CD4-positive, alpha-beta T cell treated with Interferon alpha-2 for 1 hour (primary cell): Measurements from ENCODE around the gene APOBEC2.
"Not testable (repeated sequence)": the region's sequence is repeated elsewhere in the genome, so short reads cannot be mapped to it uniquely, and the experiment has no call there.

Experiments
- DNase-seq, 2 donors: peaks; one replicate each; pipeline ENCODE4 v3.0.0-alpha.2; 2020 to 2022

Gene APOBEC2

GRCh38 chr6:41053041-41053440 is at the start of gene APOBEC2:
APOBEC2 (plus strand) TSS chr6:41053202; CDS start chr6:41053348, 146 bp downstream.
- no peak for DNase-seq

GRCh38 chr6:41006217-41006616 is 46.8 kb upstream of the APOBEC2 start:
- DNase-seq: peak; percentile 58 to 74

- DNase-seq: not testable (repeated sequence)
These were observed 46.0 kb upstream of the APOBEC2 start for GRCh38 chr6:41006980-41007379.

- no peak for DNase-seq
These were observed 45.0 kb upstream of the APOBEC2 start for GRCh38 chr6:41008011-41008410.

- DNase-seq: no peak
These were observed 43.3 kb upstream of the APOBEC2 start for GRCh38 chr6:41009669-41010068.

- DNase-seq: no peak
These were observed 41.3 kb upstream of the APOBEC2 start for GRCh38 chr6:41011673-41012072.

GRCh38 chr6:41013466-41014153 is 39.4 kb upstream of the APOBEC2 start:
- DNase-seq: no peak

- no peak for DNase-seq
These were observed 38.2 kb upstream of the APOBEC2 start for GRCh38 chr6:41014780-41015179.

GRCh38 chr6:41015860-41016259 is 37.1 kb upstream of the APOBEC2 start:
- DNase-seq: not testable (repeated sequence)

- DNase-seq: no peak
These were observed 35.3 kb upstream of the APOBEC2 start for GRCh38 chr6:41017663-41018062.

GRCh38 chr6:41021832-41022231 is 31.2 kb upstream of the APOBEC2 start:
- no peak for DNase-seq

- no peak for DNase-seq
These were observed 30.7 kb upstream of the APOBEC2 start for GRCh38 chr6:41022294-41022693.

- DNase-seq: no peak
These were observed 29.9 kb upstream of the APOBEC2 start for GRCh38 chr6:41023114-41023513.

GRCh38 chr6:41025966-41026530 is 27.0 kb upstream of the APOBEC2 start:
- no peak for DNase-seq

GRCh38 chr6:41027241-41027640 is 25.8 kb upstream of the APOBEC2 start:
- DNase-seq: no peak

- DNase-seq: peak; percentile 61 to 75
These were observed 25.0 kb upstream of the APOBEC2 start for GRCh38 chr6:41027799-41028560.

GRCh38 chr6:41028561-41029412 is 24.2 kb upstream of the APOBEC2 start:
- DNase-seq: no peak

- DNase-seq: no peak
These were observed 20.2 kb upstream of the APOBEC2 start for GRCh38 chr6:41032830-41033229.

GRCh38 chr6:41033776-41034175 is 19.2 kb upstream of the APOBEC2 start:
- no peak for DNase-seq

GRCh38 chr6:41036186-41036585 is 16.8 kb upstream of the APOBEC2 start:
- DNase-seq: no peak

GRCh38 chr6:41036601-41037000 is 16.4 kb upstream of the APOBEC2 start:
- no peak for DNase-seq

- DNase-seq: no peak
These were observed 15.7 kb upstream of the APOBEC2 start for GRCh38 chr6:41037107-41037900.
